HL-60 (cell line): ENCODE measurements around the gene ANAPC5.

Source experiments
- GABPA ChIP-seq: IDR thresholded peaks from 2 replicates; pipeline ENCODE4 v1.6.1; 2012; ENCODE audit warnings: low read depth
- POLR2AphosphoS5 ChIP-seq: IDR thresholded peaks from 2 replicates; pipeline ENCODE4 v1.6.1; 2012; ENCODE audit warnings: low read depth
- TF ChIP-seq, protein P1 (sequence below): IDR thresholded peaks from one replicate; pipeline ENCODE4 v1.5.1; 2011; ENCODE audit warnings: low read length, control low read depth, inconsistent platforms; ENCODE audit not compliant: insufficient read depth

DNA sequence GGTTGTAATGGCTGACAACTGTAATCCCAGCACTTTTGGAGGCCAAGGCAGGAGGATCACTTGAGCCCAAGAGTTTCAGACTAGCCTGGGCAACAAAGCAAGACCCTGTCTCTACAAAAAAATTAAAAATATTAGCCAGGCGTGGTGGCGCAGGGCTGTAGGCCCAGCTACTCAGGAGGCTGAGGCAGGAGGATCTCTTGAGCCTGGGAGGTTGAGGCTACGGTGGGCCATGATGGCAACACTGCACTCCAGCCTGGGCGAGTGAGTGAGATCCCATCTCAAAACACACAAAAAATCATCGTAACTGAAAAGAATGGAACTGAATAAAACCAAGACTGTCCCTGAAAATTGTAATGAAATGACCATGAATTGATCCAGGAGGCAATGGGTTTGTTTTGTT, 61.8 kb downstream of the ANAPC5 start:
- TF ChIP-seq, protein P1, sequence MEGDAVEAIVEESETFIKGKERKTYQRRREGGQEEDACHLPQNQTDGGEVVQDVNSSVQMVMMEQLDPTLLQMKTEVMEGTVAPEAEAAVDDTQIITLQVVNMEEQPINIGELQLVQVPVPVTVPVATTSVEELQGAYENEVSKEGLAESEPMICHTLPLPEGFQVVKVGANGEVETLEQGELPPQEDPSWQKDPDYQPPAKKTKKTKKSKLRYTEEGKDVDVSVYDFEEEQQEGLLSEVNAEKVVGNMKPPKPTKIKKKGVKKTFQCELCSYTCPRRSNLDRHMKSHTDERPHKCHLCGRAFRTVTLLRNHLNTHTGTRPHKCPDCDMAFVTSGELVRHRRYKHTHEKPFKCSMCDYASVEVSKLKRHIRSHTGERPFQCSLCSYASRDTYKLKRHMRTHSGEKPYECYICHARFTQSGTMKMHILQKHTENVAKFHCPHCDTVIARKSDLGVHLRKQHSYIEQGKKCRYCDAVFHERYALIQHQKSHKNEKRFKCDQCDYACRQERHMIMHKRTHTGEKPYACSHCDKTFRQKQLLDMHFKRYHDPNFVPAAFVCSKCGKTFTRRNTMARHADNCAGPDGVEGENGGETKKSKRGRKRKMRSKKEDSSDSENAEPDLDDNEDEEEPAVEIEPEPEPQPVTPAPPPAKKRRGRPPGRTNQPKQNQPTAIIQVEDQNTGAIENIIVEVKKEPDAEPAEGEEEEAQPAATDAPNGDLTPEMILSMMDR: no peak
- no peak for TF ChIP-seq GABPA
- TF ChIP-seq POLR2AphosphoS5: no peak
